B cell (primary cell): ENCODE data around the gene EIF3A. TPM values are rescaled to one million over a fixed set of nuclear protein-coding genes. Genes with fewer than 3 reads are reported as not detected.
"Not testable (repeated sequence)": the region's sequence is repeated elsewhere in the genome, so short reads cannot be mapped to it uniquely, and the experiment has no call there.

Experiments
- ATAC-seq: fragments of 200-7000 bp; cut with Tn5 transposase; one replicate; pipeline ENCODE4 v1.10.0; 2021; ENCODE audit warnings: low read depth, mild to moderate bottlenecking, moderate number of reproducible peaks, moderate library complexity
- CTCF ChIA-PET: fragments of 350-600 bp; sonication (Branson Sonifier 250); formaldehyde crosslinking; loops from one replicate; lab custom pipeline; 2021; ENCODE audit warnings: antibody characterized with exemption, inconsistent platforms; lab: Charles Lee
- POLR2A ChIA-PET: fragments of 350-600 bp; sonication (Branson Sonifier 250); formaldehyde crosslinking; loops from one replicate; lab custom pipeline; 2021; ENCODE audit warnings: antibody characterized with exemption; lab: Charles Lee
- DNase-seq: peaks from one replicate; pipeline ENCODE4 v3.0.0; 2013
- H2AFZ ChIP-seq: 2 replicates; pipeline ENCODE4 v1.6.1; 2012; ENCODE audit warnings: mild to moderate bottlenecking, low read depth, low read length; ENCODE audit not compliant: insufficient read depth, poor library complexity, severe bottlenecking
- H3K27ac ChIP-seq, 2 donors: 1 replicate in 1 of 2; 2 replicates in 1 of 2; pipeline ENCODE4 v1.5.1; 2012 to 2013; ENCODE audit warnings: low read length in 2 of 2, mild to moderate bottlenecking in 2 of 2, moderate library complexity in 1 of 2
- H3K27me3 ChIP-seq, 4 experiments: fragments of 200-600 bp in 1 of 4; sonication (generic) in 1 of 4; replicated peaks in 1 of 4; 1 replicate in 2 of 4; 2 replicates in 2 of 4; pipeline versions ENCODE4 v1.6.1 to v1.7.0; 2013 to 2016; ENCODE audit warnings: low read length in 3 of 4, mild to moderate bottlenecking in 2 of 4, mixed read lengths in 1 of 4, moderate library complexity in 1 of 4; ENCODE audit not compliant: insufficient read depth in 4 of 4, control insufficient read depth in 3 of 4; ENCODE audit errors: control extremely low read depth in 1 of 4
- H3K36me3 ChIP-seq, 2 experiments: replicated peaks in 1 of 2; 1 replicate in 1 of 2; 2 replicates in 1 of 2; pipeline versions ENCODE4 v1.6.1 to v1.7.1; 2013; ENCODE audit warnings: low read length in 1 of 2; ENCODE audit not compliant: insufficient read depth in 2 of 2, control insufficient read depth in 1 of 2; ENCODE audit errors: control extremely low read depth in 1 of 2, extremely low read depth in 1 of 2
- H3K4me1 ChIP-seq, 2 donors: fragments of 200-600 bp in 1 of 2; sonication (generic) in 1 of 2; 1 replicate in 1 of 2; 2 replicates in 1 of 2; pipeline versions ENCODE4 v1.5.1 to v1.6.1; 2013 to 2017; ENCODE audit warnings: low read length in 2 of 2; ENCODE audit not compliant: control insufficient read depth in 2 of 2, insufficient read depth in 2 of 2
- H3K4me2 ChIP-seq: replicated peaks from 2 replicates; pipeline ENCODE3; 2012; ENCODE audit warnings: mild to moderate bottlenecking, low read depth, low read length; ENCODE audit not compliant: poor library complexity, severe bottlenecking
- H3K4me3 ChIP-seq, 5 experiments: fragments of 200-600 bp in 1 of 5; sonication (generic) in 1 of 5; 1 replicate in 3 of 5; 2 replicates in 2 of 5; pipeline versions ENCODE4 v1.5.1 to v1.7.0; 2011 to 2016; ENCODE audit warnings: low read length in 4 of 5, mild to moderate bottlenecking in 4 of 5, low read depth in 2 of 5, control low read depth in 1 of 5, moderate library complexity in 1 of 5; ENCODE audit not compliant: insufficient read depth in 1 of 5; ENCODE audit errors: control extremely low read depth in 1 of 5, extremely low read depth in 1 of 5
- H3K79me2 ChIP-seq: fragments of 200-600 bp; sonication (generic); one replicate; pipeline ENCODE4 v1.6.0; 2016; ENCODE audit warnings: low read length; ENCODE audit not compliant: control insufficient read depth, insufficient read depth
- H3K9ac ChIP-seq: fragments of 200-600 bp; sonication (generic); 2 replicates; pipeline ENCODE4 v1.6.1; 2017; ENCODE audit warnings: mild to moderate bottlenecking, low read length, moderate library complexity
- H3K9me3 ChIP-seq, 3 donors: one replicate each; pipeline versions ENCODE4 v1.6.1 to v1.7.1; 2013; ENCODE audit warnings: low read length in 2 of 3; ENCODE audit not compliant: control insufficient read depth in 2 of 3, insufficient read depth in 1 of 3; ENCODE audit errors: control extremely low read depth in 1 of 3
- H4K20me1 ChIP-seq: 2 replicates; pipeline ENCODE4 v1.6.0; 2012; ENCODE audit warnings: mild to moderate bottlenecking, low read length; ENCODE audit not compliant: insufficient read depth, control insufficient read depth, poor library complexity, severe bottlenecking
- H3K27ac Mint-ChIP-seq: one replicate; pipeline ENCODE4 v1.8.0; 2021; ENCODE audit warnings: mixed read lengths
- H3K27me3 Mint-ChIP-seq: one replicate; pipeline ENCODE4 v1.8.0; 2021; ENCODE audit warnings: mixed read lengths
- H3K4me1 Mint-ChIP-seq: one replicate; pipeline ENCODE4 v1.8.0; 2021; ENCODE audit warnings: mixed read lengths
- H3K4me3 Mint-ChIP-seq: one replicate; pipeline ENCODE4 v1.8.0; 2021; ENCODE audit warnings: mixed read lengths
- H3K9me3 Mint-ChIP-seq: one replicate; pipeline ENCODE4 v1.8.0; 2022; ENCODE audit warnings: mixed read lengths; ENCODE audit not compliant: insufficient read depth
- CTCF ChIP-seq: fragments of 200-600 bp; IDR thresholded peaks from one replicate; pipeline ENCODE4 v1.8.0; 2022; ENCODE audit warnings: antibody characterized with exemption, mild to moderate bottlenecking
- EZH2 ChIP-seq: IDR thresholded peaks from 2 replicates; pipeline ENCODE4 v1.6.1; 2012; ENCODE audit warnings: borderline replicate concordance, low read depth, mild to moderate bottlenecking, moderate library complexity, low read length; ENCODE audit not compliant: insufficient read depth, poor library complexity, severe bottlenecking
- WGBS: methylation state at CpG from one replicate; pipeline ENCODE4 v1.1.5; 2013; ENCODE audit warnings: missing lambda C conversion rate; ENCODE audit not compliant: insufficient coverage; 5-methylcytosine and 5-hydroxymethylcytosine counted together
- intact Hi-C: fragments of 100-400 bp; cut with micrococcal nuclease; formaldehyde crosslinking; loops from one replicate; pipeline ENCODE4 v1.10.0; 2022
- polyA plus RNA-seq: library from polyadenylated mRNA; depleted of rRNA; stranded (reverse); fragments of >200 nt; gene quantifications from 2 replicates; pipeline ENCODE4 v1.2.3, GENCODE V29; 2012
- total RNA-seq, 2 donors: library from RNA; stranded (reverse); fragments of 120-200 nt in 1 of 2; gene quantifications; 1 replicate in 1 of 2; 2 replicates in 1 of 2; pipeline versions ENCODE4 v1.2.3 to v1.2.4, GENCODE V29; 2013 to 2022

The EIF3A gene
- total and polyA plus RNA-seq, 2 donors (not counting 1 experiment from before 2014, with no cell fraction given) = 8.8 to 94.5 TPM

GRCh38 chr10:119096641-119097415 lies 16.2 kb upstream of the EIF3A start:
- H3K9me3 Mint-ChIP-seq, intact Hi-C loops, H3K9me3 ChIP-seq, H3K36me3 ChIP-seq, H4K20me1 ChIP-seq, H3K4me3 ChIP-seq, H3K4me1 ChIP-seq, DNase-seq, POLR2A ChIA-PET, H2AFZ ChIP-seq, H3K27ac ChIP-seq, H3K27me3 Mint-ChIP-seq, H3K4me3 Mint-ChIP-seq, H3K9ac ChIP-seq, H3K4me2 ChIP-seq, ATAC-seq, H3K27ac Mint-ChIP-seq, H3K79me2 ChIP-seq, H3K27me3 ChIP-seq, H3K4me1 Mint-ChIP-seq: not testable (repeated sequence)
- 100% methylated on average over 3 of the region's 12 CpGs for WGBS
- CTCF ChIA-PET = interaction anchor here (0.8 kb wide), 1 partner anchor 366 kb away, joined by 3 read pairs; no protein-coding TSS in a partner anchor

- H3K4me3 Mint-ChIP-seq = no peak overlapping the region
- Histone ChIP-seq H3K27ac (no peak overlapping the region), H3K27me3 (no peaks in the 10 kb centered on the region), H3K79me2 (no peaks in the 10 kb centered on the region), H3K36me3 (no peaks in the 10 kb centered on the region), H3K9ac (no peak overlapping the region), H2AFZ (no peak overlapping the region), H3K4me3 (no peak overlapping the region), H4K20me1 (no peaks in the 10 kb centered on the region), H3K4me2 (no peak overlapping the region), H3K4me1 (peaks cover 7 to 14% of the 10 kb centered on the region in 2 donors), H3K9me3 (no peaks in the 10 kb centered on the region)
- ChIA-PET POLR2A (interaction anchor here (0.6 kb wide), 2 partner anchors 12 to 14 kb away, joined by 3 to 16 read pairs; no protein-coding TSS in a partner anchor), CTCF (interaction anchor here (0.8 kb wide), 1 partner anchor 367 kb away, joined by 3 read pairs; no protein-coding TSS in a partner anchor)
- intact Hi-C loops = no loop called here
- H3K4me1 Mint-ChIP-seq = peaks cover 17% of the 10 kb centered on the region
- no peaks in the 10 kb centered on the region for H3K27me3 Mint-ChIP-seq
- WGBS = no CpG with 5 or more reads among the region's 4 CpGs
- DNase-seq = no peak
- ATAC-seq = no peak
- H3K27ac Mint-ChIP-seq = no peak overlapping the region
- H3K9me3 Mint-ChIP-seq = no peaks in the 10 kb centered on the region
- TF ChIP-seq EZH2 = no peak
- no peak for TF ChIP-seq CTCF
Observed at GRCh38 chr10:119095640-119096039, 15.0 kb upstream of the EIF3A start.
